A204.1 (cell line): Measurements from ENCODE around the gene PTPN14.
A peak's percentile ranks its signal among the peaks of the same experiment; 100 is the strongest.

Source experiments
- FAIRE-seq: peaks from 2 replicates; lab custom pipeline; 2012; peaks lifted over from hg19 to GRCh38; lab: Jason Lieb, UNC

The PTPN14 gene

GRCh38 chr1:214568328-214568727 lies 16.9 kb upstream of the PTPN14 start:
- no peak for FAIRE-seq

- FAIRE-seq: no peak
Measured at GRCh38 chr1:214567481-214567980, 16.1 kb upstream of the PTPN14 start.

- no peak for FAIRE-seq
Measured at GRCh38 chr1:214566158-214567104, 15.0 kb upstream of the PTPN14 start.

- FAIRE-seq: no peak
Measured at GRCh38 chr1:214565310-214565709, 13.9 kb upstream of the PTPN14 start.

GRCh38 chr1:214563881-214564280 lies 12.5 kb upstream of the PTPN14 start:
- FAIRE-seq: no peak

- FAIRE-seq: no peak
Measured at GRCh38 chr1:214557952-214558735, 6.7 kb upstream of the PTPN14 start.

- FAIRE-seq: no peak
Measured at GRCh38 chr1:214553142-214553710, 1.8 kb upstream of the PTPN14 start.

GRCh38 chr1:214552174-214552608 lies 789 bp upstream of the PTPN14 start:
- FAIRE-seq: peak; percentile 94

- no peak for FAIRE-seq
Measured at GRCh38 chr1:214550857-214551435, 456 bp downstream of the PTPN14 start.

- peak; percentile 30 for FAIRE-seq
Measured at GRCh38 chr1:214550013-214550856, 1.2 kb downstream of the PTPN14 start.

GRCh38 chr1:214549604-214550003 lies 1.8 kb downstream of the PTPN14 start:
- no peak for FAIRE-seq

- FAIRE-seq: no peak
Measured at GRCh38 chr1:214548988-214549387, 2.4 kb downstream of the PTPN14 start.

GRCh38 chr1:214548271-214548670 lies 3.1 kb downstream of the PTPN14 start:
- FAIRE-seq: no peak

- FAIRE-seq: no peak
Measured at GRCh38 chr1:214547747-214548146, 3.7 kb downstream of the PTPN14 start.

- no peak for FAIRE-seq
Measured at GRCh38 chr1:214546886-214547641, 4.3 kb downstream of the PTPN14 start.

- FAIRE-seq: no peak
Measured at GRCh38 chr1:214546084-214546483, 5.3 kb downstream of the PTPN14 start.

GRCh38 chr1:214545293-214545692 lies 6.1 kb downstream of the PTPN14 start:
- FAIRE-seq: no peak

GRCh38 chr1:214544791-214545190 lies 6.6 kb downstream of the PTPN14 start:
- no peak for FAIRE-seq

GRCh38 chr1:214542275-214543199 lies 8.9 kb downstream of the PTPN14 start:
- FAIRE-seq: no peak
